ENCODE data around the gene GMDS.

Gene GMDS

DNA sequence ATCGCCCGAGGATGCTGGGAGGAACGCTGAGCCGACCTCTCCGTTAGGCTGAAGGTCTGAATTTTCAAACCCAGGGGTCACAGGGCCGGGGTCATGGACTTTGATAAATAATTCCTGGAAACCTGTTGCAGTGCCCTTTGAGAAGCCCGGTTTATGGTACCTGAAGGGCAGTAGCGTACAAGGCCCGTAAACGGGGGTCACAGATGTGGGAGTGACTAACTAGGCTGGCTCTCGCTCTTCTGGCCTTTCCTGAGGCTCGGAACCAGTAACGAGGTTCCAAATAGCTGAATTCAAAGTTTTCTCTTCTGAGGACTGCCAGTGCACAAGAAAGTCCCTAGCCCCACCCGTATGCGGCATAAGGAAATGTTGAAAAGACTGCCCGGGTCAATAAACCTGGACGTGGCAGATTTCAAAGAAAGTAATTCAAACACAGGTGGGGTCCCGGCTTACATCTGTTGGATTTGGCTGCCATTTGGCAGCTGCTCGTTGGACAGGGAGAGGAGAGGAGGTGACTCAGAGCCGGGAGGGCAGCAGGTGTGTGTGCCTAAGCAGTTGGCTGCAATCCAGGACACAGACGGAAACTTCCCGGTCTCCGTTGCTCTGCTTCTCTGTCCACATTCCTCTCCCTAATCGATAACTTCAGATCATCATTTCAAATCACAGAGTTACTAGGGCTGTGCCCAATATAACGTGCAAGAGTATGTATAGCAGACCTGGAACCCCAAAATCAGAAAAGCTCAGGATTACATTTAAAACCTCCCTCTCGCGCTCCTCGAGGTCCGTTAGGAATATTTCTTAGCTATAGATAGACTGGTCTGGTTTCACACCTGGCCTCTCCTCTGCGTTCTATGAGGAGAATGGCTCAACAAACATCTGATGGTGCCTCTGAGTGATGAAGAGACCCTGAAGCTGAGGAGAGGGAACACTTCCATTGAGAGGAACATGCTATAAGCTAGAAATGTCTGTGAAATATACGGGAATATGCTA, 765 bp upstream of the GMDS start:
- Histone ChIP-seq H3K27ac (ENCODE audit: low read length) (peak overlapping the region; percentile 95), H4K20me1 (ENCODE audit: insufficient read depth, low read length) (no peaks in the 10 kb centered on the region), H3K4me2 (ENCODE audit: insufficient read depth, low read length) (peak overlapping the region; percentile 99), H3K79me2 (ENCODE audit: insufficient read depth, low read length) (peaks cover 39% of the 10 kb centered on the region), H3K4me1 (ENCODE audit: insufficient read depth, low read length) (peaks cover 45% of the 10 kb centered on the region), H3K36me3 (ENCODE audit: insufficient read depth, low read length) (peaks cover 9% of the 10 kb centered on the region), H3K9me3 (ENCODE audit: insufficient read depth, low read length, severe bottlenecking) (no peaks in the 10 kb centered on the region), H3K4me3 (ENCODE audit: low read depth in 1 of 2, low read length in 2 of 2) (peak overlapping the region; percentile 93 to 97), H2AFZ (ENCODE audit: low read depth, low read length) (peak overlapping the region; percentile 98), H3K9ac (ENCODE audit: low read depth, low read length) (peak overlapping the region; percentile 97), H3K27me3 (ENCODE audit: insufficient read depth, low read length, poor library complexity) (no peaks in the 10 kb centered on the region)
- DNase-seq: peak; percentile 52
- 0 out of 3 replicates have a peak, but pooled peaks have one; percentile 18 for ATAC-seq (ENCODE audit: insufficient read depth, low read depth)
- TF ChIP-seq, protein P1, sequence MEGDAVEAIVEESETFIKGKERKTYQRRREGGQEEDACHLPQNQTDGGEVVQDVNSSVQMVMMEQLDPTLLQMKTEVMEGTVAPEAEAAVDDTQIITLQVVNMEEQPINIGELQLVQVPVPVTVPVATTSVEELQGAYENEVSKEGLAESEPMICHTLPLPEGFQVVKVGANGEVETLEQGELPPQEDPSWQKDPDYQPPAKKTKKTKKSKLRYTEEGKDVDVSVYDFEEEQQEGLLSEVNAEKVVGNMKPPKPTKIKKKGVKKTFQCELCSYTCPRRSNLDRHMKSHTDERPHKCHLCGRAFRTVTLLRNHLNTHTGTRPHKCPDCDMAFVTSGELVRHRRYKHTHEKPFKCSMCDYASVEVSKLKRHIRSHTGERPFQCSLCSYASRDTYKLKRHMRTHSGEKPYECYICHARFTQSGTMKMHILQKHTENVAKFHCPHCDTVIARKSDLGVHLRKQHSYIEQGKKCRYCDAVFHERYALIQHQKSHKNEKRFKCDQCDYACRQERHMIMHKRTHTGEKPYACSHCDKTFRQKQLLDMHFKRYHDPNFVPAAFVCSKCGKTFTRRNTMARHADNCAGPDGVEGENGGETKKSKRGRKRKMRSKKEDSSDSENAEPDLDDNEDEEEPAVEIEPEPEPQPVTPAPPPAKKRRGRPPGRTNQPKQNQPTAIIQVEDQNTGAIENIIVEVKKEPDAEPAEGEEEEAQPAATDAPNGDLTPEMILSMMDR (IDR thresholded peaks at IDR 0.05; ENCODE audit: borderline replicate concordance, extremely low read depth, low read length, poor library complexity, severe bottlenecking): no peak
- TF ChIP-seq EZH2 (IDR thresholded peaks at IDR 0.05; ENCODE audit: borderline replicate concordance, low read depth, low read length, severe bottlenecking): no peak

GRCh38 chr6:2244261-2245102, 923 bp downstream of the GMDS start:
- no peak for ATAC-seq (ENCODE audit: insufficient read depth, low read depth)
- Histone ChIP-seq H3K27ac (ENCODE audit: low read length) (peak overlapping the region; percentile 60), H3K4me2 (ENCODE audit: insufficient read depth, low read length) (peak overlapping the region; percentile 99), H3K4me3 (ENCODE audit: low read depth in 1 of 2, low read length in 2 of 2) (peak overlapping the region; percentile 78 to 97), H3K36me3 (ENCODE audit: insufficient read depth, low read length) (peaks cover 6% of the 10 kb centered on the region), H3K27me3 (ENCODE audit: insufficient read depth, low read length, poor library complexity) (no peaks in the 10 kb centered on the region), H3K9me3 (ENCODE audit: insufficient read depth, low read length, severe bottlenecking) (no peaks in the 10 kb centered on the region), H3K79me2 (ENCODE audit: insufficient read depth, low read length) (peaks cover 46% of the 10 kb centered on the region), H3K9ac (ENCODE audit: low read depth, low read length) (peak overlapping the region; percentile 97), H3K4me1 (ENCODE audit: insufficient read depth, low read length) (peaks cover 45% of the 10 kb centered on the region), H4K20me1 (ENCODE audit: insufficient read depth, low read length) (peaks cover 3% of the 10 kb centered on the region; the same call in 1 of the 2 replicates), H2AFZ (ENCODE audit: low read depth, low read length) (peak overlapping the region; percentile 91)
- no peak for TF ChIP-seq EZH2 (IDR thresholded peaks at IDR 0.05; ENCODE audit: borderline replicate concordance, low read depth, low read length, severe bottlenecking)
- TF ChIP-seq, protein P1 (IDR thresholded peaks at IDR 0.05; ENCODE audit: borderline replicate concordance, extremely low read depth, low read length, poor library complexity, severe bottlenecking): no peak
- DNase-seq: no peak

GRCh38 chr6:2242311-2242710, 3.1 kb downstream of the GMDS start:
- no peaks in the 10 kb centered on the region for H3K27me3 ChIP-seq (ENCODE audit: insufficient read depth, low read length, poor library complexity)

More at GRCh38 chr6:2242311-2242710, 3.1 kb downstream of the GMDS start:
- peaks cover 36% of the 10 kb centered on the region for H3K4me1 ChIP-seq (ENCODE audit: insufficient read depth, low read length)
- peaks cover 3% of the 10 kb centered on the region; the same call in 1 of the 2 replicates for H4K20me1 ChIP-seq (ENCODE audit: insufficient read depth, low read length)
- H3K9me3 ChIP-seq (ENCODE audit: insufficient read depth, low read length, severe bottlenecking): no peaks in the 10 kb centered on the region
- H3K79me2 ChIP-seq (ENCODE audit: insufficient read depth, low read length): peaks cover 51% of the 10 kb centered on the region
- no peak overlapping the region for H2AFZ ChIP-seq (ENCODE audit: low read depth, low read length)
- H3K4me3 ChIP-seq (ENCODE audit: low read depth in 1 of 2, low read length in 2 of 2): no peak overlapping the region
- no peak overlapping the region for H3K9ac ChIP-seq (ENCODE audit: low read depth, low read length)
- ATAC-seq (ENCODE audit: insufficient read depth, low read depth): no peak
- H3K36me3 ChIP-seq (ENCODE audit: insufficient read depth, low read length): no peaks in the 10 kb centered on the region; the same call in 1 of the 2 replicates
- no peak for DNase-seq
- TF ChIP-seq EZH2 (IDR thresholded peaks at IDR 0.05; ENCODE audit: borderline replicate concordance, low read depth, low read length, severe bottlenecking): no peak
- TF ChIP-seq, protein P1 (IDR thresholded peaks at IDR 0.05; ENCODE audit: borderline replicate concordance, extremely low read depth, low read length, poor library complexity, severe bottlenecking): no peak
- H3K27ac ChIP-seq (ENCODE audit: low read length): no peak overlapping the region
- H3K4me2 ChIP-seq (ENCODE audit: insufficient read depth, low read length): no peak overlapping the region

All from DND-41 (cell line).